Measurements from ENCODE around the gene TMEM132D.

Gene TMEM132D

DNA sequence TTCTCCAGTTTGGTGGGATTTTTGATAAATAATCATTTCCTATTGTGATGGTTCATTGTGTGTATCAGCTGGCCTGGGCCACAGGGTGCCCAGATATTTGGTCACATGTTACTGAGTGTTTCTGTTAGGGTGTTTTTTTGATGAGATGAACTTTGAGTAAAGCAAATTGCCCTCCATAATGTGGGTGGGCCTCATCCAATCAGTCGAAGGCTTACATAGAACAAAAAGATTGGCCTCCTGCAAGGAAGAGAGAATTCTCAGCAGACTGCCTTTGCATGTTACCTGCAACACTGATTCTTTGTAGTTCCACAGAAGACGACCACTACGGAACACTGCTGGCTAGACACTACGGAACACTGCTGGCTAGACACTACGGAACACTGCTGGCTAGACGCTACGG is 609.0 kb downstream of the TMEM132D start:
- H3K36me3 ChIP-seq (ENCODE audit: control insufficient read depth in 1 of 2, insufficient read depth in 2 of 2, low read length in 2 of 2): no peaks in the 10 kb centered on the region
- H3K9me3 ChIP-seq (ENCODE audit: control insufficient read depth in 1 of 2, low read length in 2 of 2): peaks cover 0 to 2% of the 10 kb centered on the region in 2 donors
- no peaks in the 10 kb centered on the region for H3K4me1 ChIP-seq (ENCODE audit: control insufficient read depth in 1 of 2, insufficient read depth in 2 of 2, low read length in 2 of 2)

DNA sequence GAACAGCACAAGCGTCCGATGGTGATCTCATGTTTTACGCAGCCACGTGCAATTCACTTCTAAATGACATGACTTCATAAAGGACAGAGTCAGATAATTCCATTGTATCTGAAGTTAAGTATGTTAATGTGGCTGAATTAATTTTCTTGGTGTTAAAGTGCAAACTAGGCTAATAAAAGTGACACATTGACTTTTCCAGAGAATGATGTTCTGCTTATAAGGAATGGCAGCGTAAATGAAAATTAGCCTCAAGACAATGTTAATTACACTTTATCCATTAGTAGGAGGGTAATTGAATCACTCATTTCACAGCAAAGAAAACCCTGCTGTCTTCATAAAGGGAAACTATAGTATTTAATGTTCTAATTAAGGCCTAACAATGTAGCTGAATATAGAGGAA is 624.1 kb downstream of the TMEM132D start:
- H3K27ac ChIP-seq (ENCODE audit: low read length): no peak overlapping the region
- H3K4me1 ChIP-seq (ENCODE audit: control insufficient read depth in 1 of 2, insufficient read depth in 2 of 2, low read length in 2 of 2): no peaks in the 10 kb centered on the region

More for the DNA sequence above, 609.0 kb downstream of the TMEM132D start:
- H3K27me3 ChIP-seq (ENCODE audit: low read depth, low read length): no peaks in the 10 kb centered on the region
- no peak overlapping the region for H3K27ac ChIP-seq (ENCODE audit: low read length)
- H3K4me3 ChIP-seq (ENCODE audit: low read depth in 1 of 2, low read length in 2 of 2): no peak overlapping the region

DNA sequence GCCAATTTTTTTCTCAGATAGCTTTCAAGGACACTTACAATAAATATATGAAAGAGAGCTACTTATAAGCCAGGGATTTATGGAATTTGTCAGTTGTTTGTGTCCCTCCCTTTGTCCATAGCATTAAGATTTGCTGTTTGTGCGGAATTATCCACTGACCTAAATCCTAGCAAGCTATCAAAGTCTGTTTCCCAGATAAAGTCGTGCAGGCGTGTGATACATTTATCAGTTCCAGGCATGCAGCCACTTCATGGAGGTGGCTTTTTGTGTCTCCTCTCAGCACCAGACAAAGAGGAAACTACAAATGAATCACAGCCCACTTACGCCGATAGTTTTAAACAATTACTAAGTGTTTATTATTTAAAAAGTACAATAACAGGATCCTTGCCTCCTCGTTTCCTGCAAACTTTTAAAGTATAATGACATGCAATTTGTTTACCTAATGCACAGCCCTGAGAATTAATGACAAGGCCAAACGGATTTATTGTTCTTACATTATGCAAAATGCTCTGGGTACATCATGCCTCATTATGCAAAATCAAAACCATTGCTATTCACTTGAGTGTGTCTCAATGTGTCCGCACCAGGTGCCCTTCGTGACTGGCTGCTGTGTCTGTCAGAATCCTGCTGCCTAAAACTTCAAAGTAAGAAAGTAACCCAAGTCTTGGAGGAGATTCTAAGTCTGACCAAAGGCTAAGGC is 627.3 kb downstream of the TMEM132D start:
- H3K27ac ChIP-seq (ENCODE audit: low read length): no peak overlapping the region
- H3K9me3 ChIP-seq (ENCODE audit: control insufficient read depth in 1 of 2, low read length in 2 of 2): peaks cover 0 to 2% of the 10 kb centered on the region in 2 donors
- no peaks in the 10 kb centered on the region for H3K36me3 ChIP-seq (ENCODE audit: control insufficient read depth in 1 of 2, insufficient read depth in 2 of 2, low read length in 2 of 2)
- no peaks in the 10 kb centered on the region for H3K4me1 ChIP-seq (ENCODE audit: control insufficient read depth in 1 of 2, insufficient read depth in 2 of 2, low read length in 2 of 2)
- no peaks in the 10 kb centered on the region for H3K27me3 ChIP-seq (ENCODE audit: low read depth, low read length)
- no peak overlapping the region for H3K4me3 ChIP-seq (ENCODE audit: low read depth in 1 of 2, low read length in 2 of 2)

More for the DNA sequence above, 624.1 kb downstream of the TMEM132D start:
- Histone ChIP-seq H3K36me3 (ENCODE audit: control insufficient read depth in 1 of 2, insufficient read depth in 2 of 2, low read length in 2 of 2) (no peaks in the 10 kb centered on the region), H3K27me3 (ENCODE audit: low read depth, low read length) (no peaks in the 10 kb centered on the region), H3K9me3 (ENCODE audit: control insufficient read depth in 1 of 2, low read length in 2 of 2) (peaks cover 2 to 3% of the 10 kb centered on the region in 2 donors), H3K4me3 (ENCODE audit: low read depth in 1 of 2, low read length in 2 of 2) (no peak overlapping the region)

DNA sequence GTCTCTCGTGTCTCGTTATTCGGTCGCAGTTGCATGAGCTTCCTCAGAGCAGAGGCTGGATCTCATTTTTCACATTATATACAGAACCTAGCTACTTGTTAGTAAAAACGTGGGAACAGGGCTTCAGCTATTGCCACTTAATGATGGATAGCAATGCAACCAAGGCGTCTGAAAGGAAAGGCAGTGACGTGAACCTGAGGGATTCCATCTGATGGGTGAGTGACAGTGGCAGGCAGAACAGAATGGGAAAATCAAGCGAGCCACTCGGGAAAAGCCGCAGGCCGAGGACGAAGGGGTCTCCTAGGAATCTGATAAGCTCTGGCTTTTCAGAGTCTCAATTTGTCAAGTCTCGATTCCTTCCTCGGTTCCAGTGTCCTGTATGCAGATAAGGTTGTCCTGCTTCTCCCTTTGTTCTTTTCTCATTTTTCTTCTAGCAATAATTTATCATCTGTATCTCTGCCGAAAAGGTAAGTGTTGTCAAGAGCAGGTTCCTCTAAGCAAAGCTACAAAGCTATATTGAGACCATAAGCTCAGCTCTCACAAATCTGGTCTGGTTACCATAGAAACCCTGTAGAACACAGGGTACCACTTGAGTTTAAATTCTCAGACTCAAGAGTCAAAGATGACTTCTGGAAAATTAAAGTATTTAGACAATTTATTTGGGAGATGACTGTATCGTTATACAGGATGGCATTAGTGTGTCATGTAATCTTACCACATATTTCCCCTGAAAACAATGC is 633.9 kb downstream of the TMEM132D start:
- Histone ChIP-seq H3K9me3 (ENCODE audit: control insufficient read depth in 1 of 2, low read length in 2 of 2) (peaks cover 0 to 8% of the 10 kb centered on the region in 2 donors), H3K27me3 (ENCODE audit: low read depth, low read length) (no peaks in the 10 kb centered on the region), H3K4me1 (ENCODE audit: control insufficient read depth in 1 of 2, insufficient read depth in 2 of 2, low read length in 2 of 2) (no peaks in the 10 kb centered on the region), H3K27ac (ENCODE audit: low read length) (no peak overlapping the region), H3K36me3 (ENCODE audit: control insufficient read depth in 1 of 2, insufficient read depth in 2 of 2, low read length in 2 of 2) (no peaks in the 10 kb centered on the region), H3K4me3 (ENCODE audit: low read depth in 1 of 2, low read length in 2 of 2) (no peak overlapping the region)

DNA sequence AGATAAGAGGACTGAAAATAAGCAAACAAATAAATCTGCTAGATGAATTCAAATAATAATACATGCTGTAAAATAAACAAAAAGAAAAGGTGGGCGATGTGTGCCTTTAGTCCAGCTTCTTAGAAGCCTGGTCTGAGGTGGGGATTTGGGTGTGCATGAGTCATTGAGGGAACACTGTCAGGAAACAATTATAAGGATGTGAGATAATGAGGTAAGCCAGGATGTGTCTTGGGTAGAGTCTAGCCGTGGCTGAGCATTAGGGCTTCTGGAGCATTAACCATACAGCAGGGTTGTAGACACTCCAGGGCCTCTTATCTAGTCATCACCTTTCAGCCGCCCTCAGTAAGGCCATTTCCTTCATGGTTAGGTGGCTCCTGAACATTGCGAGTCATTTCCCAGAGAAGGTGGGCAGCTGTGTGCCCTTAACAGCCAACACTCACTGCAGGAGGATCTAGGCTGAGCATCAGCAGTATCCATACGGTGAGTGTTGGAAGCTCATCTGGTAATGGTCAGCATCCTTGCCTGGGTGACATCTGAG is 645.0 kb downstream of the TMEM132D start:
- Histone ChIP-seq H3K27me3 (ENCODE audit: low read depth, low read length) (no peaks in the 10 kb centered on the region), H3K4me3 (ENCODE audit: low read depth in 1 of 2, low read length in 2 of 2) (no peak overlapping the region), H3K27ac (ENCODE audit: low read length) (no peak overlapping the region), H3K4me1 (ENCODE audit: control insufficient read depth in 1 of 2, insufficient read depth in 2 of 2, low read length in 2 of 2) (no peaks in the 10 kb centered on the region), H3K9me3 (ENCODE audit: control insufficient read depth in 1 of 2, low read length in 2 of 2) (peaks cover 0 to 11% of the 10 kb centered on the region in 2 donors), H3K36me3 (ENCODE audit: control insufficient read depth in 1 of 2, insufficient read depth in 2 of 2, low read length in 2 of 2) (no peaks in the 10 kb centered on the region)

DNA sequence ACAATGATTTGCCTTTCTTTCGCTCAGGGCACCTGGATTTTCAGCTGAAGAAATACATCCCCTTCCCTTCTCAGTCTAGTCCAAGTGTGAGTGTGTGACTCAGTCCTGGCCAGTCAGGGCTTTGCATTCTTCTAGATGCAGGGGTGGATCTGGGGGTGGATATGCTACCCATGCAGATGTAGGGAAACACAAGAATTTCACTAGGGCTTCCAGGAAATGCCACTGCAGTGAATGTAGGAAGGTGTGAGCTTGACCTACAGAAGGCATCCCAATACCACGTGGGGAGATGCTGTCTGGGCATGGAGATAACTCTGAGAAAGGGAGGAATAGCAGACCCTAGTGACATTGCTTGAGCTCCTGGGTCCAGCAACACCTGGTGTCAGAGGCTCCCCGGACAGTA is 646.3 kb downstream of the TMEM132D start:
- Histone ChIP-seq H3K9me3 (ENCODE audit: control insufficient read depth in 1 of 2, low read length in 2 of 2) (peaks cover 0 to 11% of the 10 kb centered on the region in 2 donors), H3K27me3 (ENCODE audit: low read depth, low read length) (no peaks in the 10 kb centered on the region), H3K4me3 (ENCODE audit: low read depth in 1 of 2, low read length in 2 of 2) (no peak overlapping the region), H3K4me1 (ENCODE audit: control insufficient read depth in 1 of 2, insufficient read depth in 2 of 2, low read length in 2 of 2) (no peaks in the 10 kb centered on the region), H3K36me3 (ENCODE audit: control insufficient read depth in 1 of 2, insufficient read depth in 2 of 2, low read length in 2 of 2) (no peaks in the 10 kb centered on the region), H3K27ac (ENCODE audit: low read length) (no peak overlapping the region)

DNA sequence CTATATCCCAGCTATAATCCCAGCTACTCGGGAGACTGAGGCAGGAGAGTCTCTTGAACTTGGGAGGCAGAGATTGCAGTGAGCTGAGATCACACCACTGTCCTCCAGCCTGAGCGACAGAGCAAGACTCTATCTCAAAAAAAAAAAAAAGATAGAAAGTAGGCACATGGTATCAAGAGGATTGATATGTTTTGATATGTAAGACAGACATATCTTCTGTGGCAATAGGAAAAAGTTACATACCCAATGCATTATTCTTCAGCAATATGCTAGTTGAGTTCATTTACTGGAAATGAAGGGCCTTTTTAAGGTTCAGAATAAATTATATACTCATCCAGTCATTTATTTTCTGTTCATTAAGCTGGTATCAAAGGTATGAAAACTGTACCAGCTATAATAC is 657.2 kb downstream of the TMEM132D start:
- Histone ChIP-seq H3K4me1 (ENCODE audit: control insufficient read depth in 1 of 2, insufficient read depth in 2 of 2, low read length in 2 of 2) (no peaks in the 10 kb centered on the region), H3K36me3 (ENCODE audit: control insufficient read depth in 1 of 2, insufficient read depth in 2 of 2, low read length in 2 of 2) (no peaks in the 10 kb centered on the region), H3K27me3 (ENCODE audit: low read depth, low read length) (no peaks in the 10 kb centered on the region), H3K9me3 (ENCODE audit: control insufficient read depth in 1 of 2, low read length in 2 of 2) (no peaks in the 10 kb centered on the region), H3K27ac (ENCODE audit: low read length) (no peak overlapping the region), H3K4me3 (ENCODE audit: low read depth in 1 of 2, low read length in 2 of 2) (no peak overlapping the region)

DNA sequence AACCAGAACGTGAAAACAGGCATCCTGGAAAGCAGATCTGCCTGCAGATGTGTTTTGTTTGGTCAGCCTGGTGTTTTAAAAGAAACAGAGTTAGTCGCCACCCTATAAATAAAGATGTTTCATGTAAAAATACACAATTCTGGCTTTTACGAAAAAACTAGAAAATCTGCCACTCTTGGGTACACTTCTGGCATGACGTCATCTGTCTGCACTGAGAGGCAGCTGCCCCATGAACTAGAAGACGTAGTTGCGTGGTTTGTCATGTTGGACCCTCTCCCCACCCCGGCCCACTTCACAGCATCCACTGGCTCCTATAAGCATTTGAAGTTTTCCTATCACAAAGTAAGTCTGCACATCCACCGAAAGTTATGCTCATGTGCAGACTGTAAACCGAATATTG is 658.1 kb downstream of the TMEM132D start:
- Histone ChIP-seq H3K36me3 (ENCODE audit: control insufficient read depth in 1 of 2, insufficient read depth in 2 of 2, low read length in 2 of 2) (no peaks in the 10 kb centered on the region), H3K27me3 (ENCODE audit: low read depth, low read length) (no peaks in the 10 kb centered on the region), H3K4me1 (ENCODE audit: control insufficient read depth in 1 of 2, insufficient read depth in 2 of 2, low read length in 2 of 2) (no peaks in the 10 kb centered on the region), H3K4me3 (ENCODE audit: low read depth in 1 of 2, low read length in 2 of 2) (no peak overlapping the region), H3K27ac (ENCODE audit: low read length) (no peak overlapping the region), H3K9me3 (ENCODE audit: control insufficient read depth in 1 of 2, low read length in 2 of 2) (no peaks in the 10 kb centered on the region)

DNA sequence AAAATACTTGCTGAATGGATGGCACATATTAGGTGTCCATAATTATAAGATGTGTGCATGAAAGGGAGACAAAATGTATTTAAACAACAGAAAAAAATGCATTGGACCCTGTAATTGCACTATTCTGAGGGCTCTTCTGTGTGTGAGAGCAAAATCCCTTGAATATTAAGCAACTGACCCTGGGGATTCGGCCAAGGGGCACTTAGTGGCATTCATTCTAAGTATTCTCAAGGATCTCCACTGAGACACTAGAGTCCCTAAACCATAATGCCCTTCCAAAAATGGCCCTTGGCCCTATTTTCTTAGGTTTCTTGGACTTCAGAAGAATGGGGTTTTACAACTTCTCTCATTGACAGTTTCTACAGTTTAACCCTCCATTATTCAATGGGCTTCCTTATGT is 662.0 kb downstream of the TMEM132D start:
- Histone ChIP-seq H3K9me3 (ENCODE audit: control insufficient read depth in 1 of 2, low read length in 2 of 2) (no peaks in the 10 kb centered on the region), H3K36me3 (ENCODE audit: control insufficient read depth in 1 of 2, insufficient read depth in 2 of 2, low read length in 2 of 2) (no peaks in the 10 kb centered on the region), H3K27me3 (ENCODE audit: low read depth, low read length) (no peaks in the 10 kb centered on the region), H3K4me1 (ENCODE audit: control insufficient read depth in 1 of 2, insufficient read depth in 2 of 2, low read length in 2 of 2) (no peaks in the 10 kb centered on the region), H3K27ac (ENCODE audit: low read length) (no peak overlapping the region), H3K4me3 (ENCODE audit: low read depth in 1 of 2, low read length in 2 of 2) (no peak overlapping the region)

DNA sequence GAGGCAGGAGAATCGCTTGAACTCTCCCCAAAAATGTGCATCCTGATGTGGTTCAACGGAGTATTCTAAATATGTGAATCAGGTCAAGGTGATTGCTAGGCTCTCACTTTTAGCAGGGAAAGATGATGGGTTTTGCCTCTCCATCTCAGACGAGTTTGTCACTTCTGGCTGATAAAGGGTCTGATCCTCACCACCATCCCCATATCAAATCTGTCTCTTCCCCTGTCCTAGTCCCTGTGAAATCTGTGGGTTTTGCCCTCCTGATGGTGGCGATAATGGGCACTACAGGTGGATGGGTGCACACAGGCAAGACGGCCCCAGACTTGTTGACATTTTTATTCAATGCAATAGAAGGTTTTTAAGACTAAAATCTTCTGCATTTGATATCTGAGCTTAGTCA is 665.9 kb downstream of the TMEM132D start:
- H3K4me1 ChIP-seq (ENCODE audit: control insufficient read depth in 1 of 2, insufficient read depth in 2 of 2, low read length in 2 of 2): no peaks in the 10 kb centered on the region
- H3K4me3 ChIP-seq (ENCODE audit: low read depth in 1 of 2, low read length in 2 of 2): no peak overlapping the region
- H3K36me3 ChIP-seq (ENCODE audit: control insufficient read depth in 1 of 2, insufficient read depth in 2 of 2, low read length in 2 of 2): no peaks in the 10 kb centered on the region
- H3K27ac ChIP-seq (ENCODE audit: low read length): no peak overlapping the region
- H3K9me3 ChIP-seq (ENCODE audit: control insufficient read depth in 1 of 2, low read length in 2 of 2): no peaks in the 10 kb centered on the region
- H3K27me3 ChIP-seq (ENCODE audit: low read depth, low read length): no peaks in the 10 kb centered on the region

DNA sequence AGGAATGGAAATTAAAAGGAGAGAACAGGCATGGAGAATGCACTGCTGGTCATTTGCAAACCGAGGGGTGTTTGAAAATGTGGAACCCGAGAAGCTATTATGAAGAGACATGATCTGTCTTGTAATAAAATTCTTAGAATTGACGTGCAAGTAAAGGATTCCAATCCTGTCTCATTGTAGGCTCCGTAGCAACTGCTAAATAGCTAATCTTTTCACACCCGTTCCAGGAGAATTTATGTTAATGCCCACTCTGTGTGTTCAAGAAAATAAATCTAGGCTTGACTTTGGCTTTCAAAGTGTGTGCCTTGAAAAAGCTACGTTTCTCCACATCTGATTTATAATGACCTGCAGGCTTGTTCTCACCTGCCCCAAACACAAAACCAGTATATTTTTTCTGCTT is 669.6 kb downstream of the TMEM132D start:
- Histone ChIP-seq H3K4me3 (ENCODE audit: low read depth in 1 of 2, low read length in 2 of 2) (no peak overlapping the region), H3K36me3 (ENCODE audit: control insufficient read depth in 1 of 2, insufficient read depth in 2 of 2, low read length in 2 of 2) (no peaks in the 10 kb centered on the region), H3K4me1 (ENCODE audit: control insufficient read depth in 1 of 2, insufficient read depth in 2 of 2, low read length in 2 of 2) (no peaks in the 10 kb centered on the region), H3K9me3 (ENCODE audit: control insufficient read depth in 1 of 2, low read length in 2 of 2) (no peaks in the 10 kb centered on the region), H3K27me3 (ENCODE audit: low read depth, low read length) (no peaks in the 10 kb centered on the region), H3K27ac (ENCODE audit: low read length) (no peak overlapping the region)
